Measurements from ENCODE around the gene TNFSF13B. TPM values are rescaled to one million over a fixed set of nuclear protein-coding genes. Genes with fewer than 3 reads are reported as not detected.

The TNFSF13B gene, protein sequence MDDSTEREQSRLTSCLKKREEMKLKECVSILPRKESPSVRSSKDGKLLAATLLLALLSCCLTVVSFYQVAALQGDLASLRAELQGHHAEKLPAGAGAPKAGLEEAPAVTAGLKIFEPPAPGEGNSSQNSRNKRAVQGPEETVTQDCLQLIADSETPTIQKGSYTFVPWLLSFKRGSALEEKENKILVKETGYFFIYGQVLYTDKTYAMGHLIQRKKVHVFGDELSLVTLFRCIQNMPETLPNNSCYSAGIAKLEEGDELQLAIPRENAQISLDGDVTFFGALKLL
- total RNA-seq: 12.2 TPM
- 7.4 TPM for polyA plus RNA-seq
- long read RNA-seq, donor 1, partial matches to known transcripts: 0 of 2 reads
- long read RNA-seq, donor 1, other reads (novel, unspliced or antisense): 0 of 2 reads
- long read RNA-seq, donor 2: 0 reads
- long read RNA-seq, donor 3, transcript TNFSF13B-201 (6 exons, 2,582 nt): major isoform, 6 of 8 reads
- long read RNA-seq, donor 3, partial matches to known transcripts: 0 of 8 reads
- long read RNA-seq, donor 3, other reads (novel, unspliced or antisense): 0 of 8 reads
- long read RNA-seq, donor 4, partial matches to known transcripts: 0 of 3 reads
- long read RNA-seq, donor 4, other reads (novel, unspliced or antisense): 0 of 3 reads
- long read RNA-seq, donor 5, transcript TNFSF13B-201 (6 exons, 2,582 nt): major isoform, 14 of 23 reads
- long read RNA-seq, donor 5, partial matches to known transcripts: 5 of 23 reads
- long read RNA-seq, donor 5, other reads (novel, unspliced or antisense): 0 of 23 reads
- long read RNA-seq, donor 6, partial matches to known transcripts: 0 of 2 reads
- long read RNA-seq, donor 6, other reads (novel, unspliced or antisense): 0 of 2 reads
- long read RNA-seq, donor 7, transcript TNFSF13B-201 (6 exons, 2,582 nt): major isoform, 13 of 22 reads
- long read RNA-seq, donor 7, partial matches to known transcripts: 7 of 22 reads
- long read RNA-seq, donor 7, other reads (novel, unspliced or antisense): 0 of 22 reads
- long read RNA-seq, donor 8, partial matches to known transcripts: 0 of 4 reads
- long read RNA-seq, donor 8, other reads (novel, unspliced or antisense): 0 of 4 reads
- long read RNA-seq, donor 9, partial matches to known transcripts: 0 of 3 reads
- long read RNA-seq, donor 9, other reads (novel, unspliced or antisense): 0 of 3 reads
- long read RNA-seq, donor 10, transcript TNFSF13B-201 (6 exons, 2,582 nt): major isoform, 6 of 7 reads
- long read RNA-seq, donor 10, partial matches to known transcripts: 0 of 7 reads
- long read RNA-seq, donor 10, other reads (novel, unspliced or antisense): 0 of 7 reads

GRCh38 chr13:108269601-108270328, at the start of gene TNFSF13B:
Gene TNFSF13B, plus strand, starts transcription at chr13:108269718. Its CDS starts 178 bp downstream, at chr13:108269896.
- Histone ChIP-seq H3K4me1 (ENCODE audit: control insufficient read depth in 2 of 2, insufficient read depth in 2 of 2, low read length in 2 of 2) (peaks cover 10% of the 10 kb centered on the region in 2 donors), H3K27me3 (ENCODE audit: control insufficient read depth in 2 of 2, insufficient read depth in 1 of 2, low read length in 1 of 2) (no peaks in the 10 kb centered on the region), H3K36me3 (ENCODE audit: control insufficient read depth in 2 of 2, insufficient read depth in 2 of 2, low read length in 1 of 2) (no peaks in the 10 kb centered on the region), H3K9me3 (ENCODE audit: control insufficient read depth in 2 of 2, insufficient read depth in 1 of 2, low read length in 1 of 2) (no peaks in the 10 kb centered on the region), H3K4me3 (ENCODE audit: low read length in 2 of 2) (peak within 1 kb of the TSS; percentile 43 to 49), H3K27ac (ENCODE audit: low read depth in 1 of 2, low read length in 1 of 2) (peak within 1 kb of the TSS; percentile 73 to 78)
- DNase-seq (ENCODE audit: low read depth in 6 of 9, low spot score in 9 of 9): peak in 6 of 9 donors; percentile 21 to 63 (median 24)
- WGBS: 2% methylated on average over 16 of the region's 16 CpGs

DNA sequence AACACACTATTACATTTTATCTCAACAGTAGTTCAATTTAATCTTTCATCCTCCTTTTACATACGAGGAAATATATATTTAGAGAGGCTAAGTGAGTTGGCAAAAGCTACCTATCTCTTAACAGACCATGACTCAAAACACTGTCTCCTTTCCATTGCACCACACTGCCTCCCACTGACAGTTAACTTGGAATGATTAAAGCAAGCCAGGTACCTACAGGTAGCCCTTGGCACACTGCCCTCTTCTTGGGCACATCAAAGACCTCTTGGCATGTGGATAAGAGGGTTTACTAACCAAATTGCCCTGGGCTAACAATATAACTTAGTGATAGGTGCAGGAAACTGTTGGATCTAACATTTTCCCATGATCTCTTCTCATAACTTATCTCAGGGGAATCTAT, 49.5 kb upstream of the TNFSF13B start:
- Histone ChIP-seq H3K4me1 (ENCODE audit: control insufficient read depth in 2 of 2, insufficient read depth in 2 of 2, low read length in 2 of 2) (peaks cover 4 to 25% of the 10 kb centered on the region in 2 donors), H3K27ac (ENCODE audit: low read depth in 1 of 2, low read length in 1 of 2) (no peak overlapping the region), H3K36me3 (ENCODE audit: control insufficient read depth in 2 of 2, insufficient read depth in 2 of 2, low read length in 1 of 2) (no peaks in the 10 kb centered on the region), H3K4me3 (ENCODE audit: low read length in 2 of 2) (no peak overlapping the region), H3K9me3 (ENCODE audit: control insufficient read depth in 2 of 2, insufficient read depth in 1 of 2, low read length in 1 of 2) (no peaks in the 10 kb centered on the region), H3K27me3 (ENCODE audit: control insufficient read depth in 2 of 2, insufficient read depth in 1 of 2, low read length in 1 of 2) (no peaks in the 10 kb centered on the region)
- WGBS: 60% methylated on average over 1 of the region's 1 CpG
- peak in 1 of 9 donors; percentile 53 for DNase-seq (ENCODE audit: low read depth in 6 of 9, low spot score in 9 of 9)

GRCh38 chr13:108223687-108224503, 45.6 kb upstream of the TNFSF13B start:
- H3K27ac ChIP-seq (ENCODE audit: low read depth in 1 of 2, low read length in 1 of 2): no peak overlapping the region
- no peaks in the 10 kb centered on the region for H3K36me3 ChIP-seq (ENCODE audit: control insufficient read depth in 2 of 2, insufficient read depth in 2 of 2, low read length in 1 of 2)
- no peak for DNase-seq (ENCODE audit: low read depth in 6 of 9, low spot score in 9 of 9)
- no peaks in the 10 kb centered on the region for H3K27me3 ChIP-seq (ENCODE audit: control insufficient read depth in 2 of 2, insufficient read depth in 1 of 2, low read length in 1 of 2)
- 96% methylated on average over 7 of the region's 7 CpGs for WGBS
- H3K4me1 ChIP-seq (ENCODE audit: control insufficient read depth in 2 of 2, insufficient read depth in 2 of 2, low read length in 2 of 2): peaks cover 9 to 15% of the 10 kb centered on the region in 2 donors
- H3K9me3 ChIP-seq (ENCODE audit: control insufficient read depth in 2 of 2, insufficient read depth in 1 of 2, low read length in 1 of 2): no peaks in the 10 kb centered on the region
- no peak overlapping the region for H3K4me3 ChIP-seq (ENCODE audit: low read length in 2 of 2)

DNA sequence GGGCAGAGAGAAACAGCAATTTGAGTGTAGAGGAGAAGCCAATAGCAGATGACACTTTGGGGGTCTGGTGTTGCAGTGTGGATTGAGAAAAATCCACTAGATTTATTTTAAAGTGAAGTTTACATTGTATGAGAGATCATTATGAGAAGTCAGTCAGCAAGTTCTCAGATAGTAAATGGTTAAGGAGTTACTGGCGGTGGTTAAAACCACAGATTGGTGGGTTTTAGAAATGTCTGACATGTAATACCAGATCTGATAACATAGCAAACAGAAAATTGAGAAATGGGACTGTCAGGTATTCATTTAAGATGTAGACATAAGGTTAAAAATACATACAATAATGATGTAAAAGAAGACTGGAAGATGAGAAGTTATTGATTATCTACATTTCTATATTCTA, 44.1 kb upstream of the TNFSF13B start:
- 3% methylated on average over 1 of the region's 1 CpG for WGBS
- H3K4me3 ChIP-seq (ENCODE audit: low read length in 2 of 2): no peak overlapping the region
- no peak overlapping the region for H3K27ac ChIP-seq (ENCODE audit: low read depth in 1 of 2, low read length in 1 of 2)
- peaks cover 0 to 6% of the 10 kb centered on the region in 2 donors for H3K36me3 ChIP-seq (ENCODE audit: control insufficient read depth in 2 of 2, insufficient read depth in 2 of 2, low read length in 1 of 2)
- H3K9me3 ChIP-seq (ENCODE audit: control insufficient read depth in 2 of 2, insufficient read depth in 1 of 2, low read length in 1 of 2): no peaks in the 10 kb centered on the region
- peak in 1 of 9 donors; percentile 53 for DNase-seq (ENCODE audit: low read depth in 6 of 9, low spot score in 9 of 9)
- H3K27me3 ChIP-seq (ENCODE audit: control insufficient read depth in 2 of 2, insufficient read depth in 1 of 2, low read length in 1 of 2): no peaks in the 10 kb centered on the region
- H3K4me1 ChIP-seq (ENCODE audit: control insufficient read depth in 2 of 2, insufficient read depth in 2 of 2, low read length in 2 of 2): peaks cover 6 to 8% of the 10 kb centered on the region in 2 donors

DNA sequence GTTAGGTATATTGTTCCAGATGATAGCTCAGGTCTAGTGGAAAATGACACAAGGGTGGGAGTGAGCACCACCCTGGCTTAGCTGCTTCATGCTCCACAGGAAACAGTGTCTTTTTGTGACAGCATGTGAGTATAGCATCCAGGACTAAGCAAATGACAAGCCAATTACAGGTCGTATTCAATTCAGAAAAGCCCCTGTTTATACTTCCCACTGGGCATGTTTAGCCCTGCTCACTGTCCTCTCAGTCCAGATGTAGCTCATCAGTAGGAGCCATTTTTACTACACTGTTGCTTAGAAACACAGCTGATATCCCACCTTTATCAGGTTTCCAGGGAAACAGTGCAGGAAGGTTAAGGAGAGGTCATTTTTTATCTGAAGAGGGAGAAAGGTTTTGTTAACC, 43.3 kb upstream of the TNFSF13B start:
- peaks cover 0 to 6% of the 10 kb centered on the region in 2 donors for H3K36me3 ChIP-seq (ENCODE audit: control insufficient read depth in 2 of 2, insufficient read depth in 2 of 2, low read length in 1 of 2)
- DNase-seq (ENCODE audit: low read depth in 6 of 9, low spot score in 9 of 9): no peak
- no peaks in the 10 kb centered on the region for H3K9me3 ChIP-seq (ENCODE audit: control insufficient read depth in 2 of 2, insufficient read depth in 1 of 2, low read length in 1 of 2)
- H3K27ac ChIP-seq (ENCODE audit: low read depth in 1 of 2, low read length in 1 of 2): no peak overlapping the region
- peaks cover 6 to 8% of the 10 kb centered on the region in 2 donors for H3K4me1 ChIP-seq (ENCODE audit: control insufficient read depth in 2 of 2, insufficient read depth in 2 of 2, low read length in 2 of 2)
- WGBS: 44% methylated on average over 1 of the region's 1 CpG
- no peak overlapping the region for H3K4me3 ChIP-seq (ENCODE audit: low read length in 2 of 2)
- no peaks in the 10 kb centered on the region for H3K27me3 ChIP-seq (ENCODE audit: control insufficient read depth in 2 of 2, insufficient read depth in 1 of 2, low read length in 1 of 2)

DNA sequence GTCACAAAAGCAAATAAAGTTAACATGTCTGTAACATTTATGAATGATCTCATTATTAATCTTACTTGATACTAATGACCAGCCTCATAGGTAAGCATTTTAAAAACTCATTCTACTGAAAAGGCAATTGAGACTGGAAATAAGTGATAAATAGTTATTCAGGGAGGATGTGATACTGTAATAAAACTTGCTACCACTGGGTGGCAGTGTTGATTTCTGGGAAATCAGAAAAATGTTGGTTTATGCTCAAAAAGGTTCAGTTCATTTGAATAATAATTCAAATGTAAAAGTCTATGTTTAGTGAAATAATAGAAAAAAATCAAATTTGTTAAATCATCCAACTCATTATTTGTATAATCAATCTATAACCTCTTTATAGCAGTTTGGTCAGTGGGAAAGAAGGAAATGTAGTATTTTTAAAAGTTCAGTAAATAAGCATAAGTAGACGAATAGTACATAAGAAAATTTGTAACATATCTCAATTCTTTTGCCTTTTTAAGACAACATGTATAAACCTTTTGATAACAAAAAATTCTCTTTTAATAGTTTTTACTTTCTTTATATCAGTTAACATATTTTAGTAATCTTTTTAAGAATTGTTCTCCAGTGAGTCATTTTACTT, 41.8 kb upstream of the TNFSF13B start:
- 95% methylated on average over 1 of the region's 1 CpG for WGBS
- peak in 3 of 9 donors; percentile 45 to 63 (median 53) for DNase-seq (ENCODE audit: low read depth in 6 of 9, low spot score in 9 of 9)
- peaks cover 6 to 8% of the 10 kb centered on the region in 2 donors for H3K4me1 ChIP-seq (ENCODE audit: control insufficient read depth in 2 of 2, insufficient read depth in 2 of 2, low read length in 2 of 2)
- peaks cover 0 to 6% of the 10 kb centered on the region in 2 donors for H3K36me3 ChIP-seq (ENCODE audit: control insufficient read depth in 2 of 2, insufficient read depth in 2 of 2, low read length in 1 of 2)
- H3K4me3 ChIP-seq (ENCODE audit: low read length in 2 of 2): no peak overlapping the region
- H3K27me3 ChIP-seq (ENCODE audit: control insufficient read depth in 2 of 2, insufficient read depth in 1 of 2, low read length in 1 of 2): no peaks in the 10 kb centered on the region
- H3K27ac ChIP-seq (ENCODE audit: low read depth in 1 of 2, low read length in 1 of 2): no peak overlapping the region
- no peaks in the 10 kb centered on the region for H3K9me3 ChIP-seq (ENCODE audit: control insufficient read depth in 2 of 2, insufficient read depth in 1 of 2, low read length in 1 of 2)

DNA sequence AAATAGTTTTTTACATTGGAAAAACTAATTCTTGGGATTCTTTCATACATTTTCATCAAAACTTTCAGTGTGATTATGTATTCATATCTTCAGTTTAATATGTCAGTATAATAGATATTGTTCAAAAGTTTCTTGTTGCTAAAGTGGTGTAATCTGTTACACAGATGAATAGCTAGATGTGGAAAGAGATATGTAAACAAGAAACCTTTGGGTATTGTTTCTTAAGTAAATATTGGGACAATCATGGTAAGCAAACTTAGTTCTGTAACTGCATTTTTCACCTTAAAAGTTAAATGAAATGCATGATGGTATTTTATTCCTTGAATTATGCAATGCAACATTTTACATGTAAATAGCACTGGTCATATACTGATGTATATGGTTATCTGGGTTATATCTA, 39.1 kb upstream of the TNFSF13B start:
- DNase-seq (ENCODE audit: low read depth in 6 of 9, low spot score in 9 of 9): no peak
- Histone ChIP-seq H3K9me3 (ENCODE audit: control insufficient read depth in 2 of 2, insufficient read depth in 1 of 2, low read length in 1 of 2) (no peaks in the 10 kb centered on the region), H3K4me3 (ENCODE audit: low read length in 2 of 2) (no peak overlapping the region), H3K27me3 (ENCODE audit: control insufficient read depth in 2 of 2, insufficient read depth in 1 of 2, low read length in 1 of 2) (no peaks in the 10 kb centered on the region), H3K27ac (ENCODE audit: low read depth in 1 of 2, low read length in 1 of 2) (no peak overlapping the region), H3K36me3 (ENCODE audit: control insufficient read depth in 2 of 2, insufficient read depth in 2 of 2, low read length in 1 of 2) (peaks cover 0 to 6% of the 10 kb centered on the region in 2 donors), H3K4me1 (ENCODE audit: control insufficient read depth in 2 of 2, insufficient read depth in 2 of 2, low read length in 2 of 2) (peaks cover 3 to 5% of the 10 kb centered on the region in 2 donors)
